Esophagus muscularis mucosa (tissue), 4 donors: ENCODE measurements around the gene CD47. TPM values are rescaled to one million over a fixed set of nuclear protein-coding genes. Genes with fewer than 3 reads are reported as not detected.

Experiments
- DNase-seq: peaks from one replicate; pipeline ENCODE4 v3.0.0-alpha.2; 2017; ENCODE audit errors: extremely low spot score
- H3K27ac ChIP-seq, 4 donors: fragments of 200-600 bp; sonication (generic); replicated peaks in 1 of 4; 1 replicate in 3 of 4; 2 replicates in 1 of 4; pipeline ENCODE4 v1.5.1; 2016 to 2019; ENCODE audit warnings: mild to moderate bottlenecking in 1 of 4
- H3K27me3 ChIP-seq, 4 donors: fragments of 200-600 bp; sonication (generic); one replicate each; pipeline versions ENCODE4 v1.5.1 to v1.6.0; 2016 to 2019
- H3K36me3 ChIP-seq, 4 donors: fragments of 200-600 bp; sonication (generic); one replicate each; pipeline ENCODE4 v1.5.1; 2016 to 2019
- H3K4me1 ChIP-seq, 4 donors: fragments of 200-600 bp; sonication (generic); one replicate each; pipeline ENCODE4 v1.5.1; 2016 to 2019
- H3K4me3 ChIP-seq, 4 donors: fragments of 200-600 bp; sonication (generic); 1 replicate in 2 of 4; 2 replicates in 2 of 4; pipeline ENCODE4 v1.5.1; 2016 to 2019; ENCODE audit warnings: mild to moderate bottlenecking in 4 of 4, moderate library complexity in 1 of 4
- H3K9me3 ChIP-seq, 4 donors: fragments of 200-600 bp; sonication (generic); 1 replicate in 3 of 4; 2 replicates in 1 of 4; pipeline ENCODE4 v1.5.1; 2016 to 2019
- CTCF ChIP-seq, 3 experiments: fragments of 200-600 bp in 2 of 3; fragments of 450-650 bp in 1 of 3; sonication (generic) in 2 of 3; IDR thresholded peaks; one replicate each; pipeline ENCODE4 v1.5.1; 2017 to 2019; ENCODE audit warnings: antibody characterized with exemption in 3 of 3, mild to moderate bottlenecking in 2 of 3, moderate library complexity in 1 of 3
- EP300 ChIP-seq: sonication (generic); formaldehyde crosslinking; IDR thresholded peaks from one replicate; pipeline ENCODE4 v1.6.1; 2017; ENCODE audit warnings: antibody characterized with exemption
- POLR2A ChIP-seq: fragments of 450-650 bp; IDR thresholded peaks from one replicate; pipeline ENCODE4 v1.6.1; 2017; ENCODE audit warnings: antibody characterized with exemption, moderate library complexity, mild to moderate bottlenecking, low read depth
- POLR2AphosphoS5 ChIP-seq, 2 donors: sonication (generic); formaldehyde crosslinking; IDR thresholded peaks; one replicate each; pipeline ENCODE4 v1.6.1; 2017; ENCODE audit warnings: antibody characterized with exemption in 2 of 2
- WGBS: methylation state at CpG from one replicate; pipeline ENCODE4 v1.1.5; 2018; 5-methylcytosine and 5-hydroxymethylcytosine counted together
- intact Hi-C: fragments of 100-400 bp; cut with DNase I; formaldehyde crosslinking; loops from one replicate; pipeline ENCODE4 v1.15.1; 2023
- total RNA-seq, 4 donors: library from RNA; depleted of rRNA; stranded (reverse); fragments of >200 nt; gene quantifications; one replicate each; pipeline versions ENCODE4 v1.1.0 to v1.2.1, GENCODE V29; 2016

CD47 gene
- total RNA-seq, 4 donors from 2014 or later, result 31.6 to 57.7 (median 49.7) TPM

DNA sequence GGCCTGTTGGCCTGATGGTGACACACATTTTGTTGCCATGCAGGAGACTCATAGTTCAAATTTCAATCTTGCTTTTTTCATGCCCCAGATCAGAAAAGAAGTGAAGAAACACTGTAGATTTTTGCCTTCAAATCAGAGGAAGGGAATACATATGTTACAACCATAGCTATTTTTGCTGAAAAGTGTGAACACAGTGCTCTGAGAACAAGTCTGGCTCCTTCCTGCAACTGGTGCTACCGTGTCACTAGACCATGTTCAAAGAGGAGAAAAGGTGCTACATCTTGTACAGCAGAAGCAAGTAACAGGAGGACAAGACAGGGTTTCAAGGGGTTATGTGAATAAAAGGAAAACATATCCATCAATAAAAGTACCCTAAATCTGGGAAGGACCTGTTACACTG is 44.6 kb downstream of the CD47 start:
- intact Hi-C loops, result no loop called here
- H3K27me3 ChIP-seq, result no peaks in the 10 kb centered on the region
- H3K4me1 ChIP-seq, result peaks cover 3 to 8% (median 6%) of the 10 kb centered on the region in 4 donors
- DNase-seq, result no peak
- no peak overlapping the region for H3K27ac ChIP-seq
- TF ChIP-seq EP300 (no peak), CTCF (IDR thresholded peaks at IDR 0.05) (no peak), POLR2AphosphoS5 (IDR thresholded peaks at IDR 0.05) (no peak), POLR2A (no peak)
- no peak overlapping the region for H3K4me3 ChIP-seq
- WGBS, result 100% methylated on average over 1 of the region's 1 CpG
- peaks cover 0 to 45% (median 21%) of the 10 kb centered on the region in 4 donors for H3K36me3 ChIP-seq
- H3K9me3 ChIP-seq, result no peaks in the 10 kb centered on the region

GRCh38 chr3:108044699-108045098 is 46.1 kb downstream of the CD47 start:
- Histone ChIP-seq H3K27me3 (no peaks in the 10 kb centered on the region), H3K27ac (no peak overlapping the region), H3K4me1 (peaks cover 0 to 13% (median 11%) of the 10 kb centered on the region in 4 donors), H3K4me3 (no peak overlapping the region), H3K36me3 (peaks cover 0 to 41% (median 16%) of the 10 kb centered on the region in 4 donors), H3K9me3 (no peaks in the 10 kb centered on the region)
- TF ChIP-seq EP300 (no peak), POLR2A (no peak), CTCF (IDR thresholded peaks at IDR 0.05) (no peak), POLR2AphosphoS5 (IDR thresholded peaks at IDR 0.05) (no peak)
- DNase-seq, result no peak
- intact Hi-C loops, result no loop called here

DNA sequence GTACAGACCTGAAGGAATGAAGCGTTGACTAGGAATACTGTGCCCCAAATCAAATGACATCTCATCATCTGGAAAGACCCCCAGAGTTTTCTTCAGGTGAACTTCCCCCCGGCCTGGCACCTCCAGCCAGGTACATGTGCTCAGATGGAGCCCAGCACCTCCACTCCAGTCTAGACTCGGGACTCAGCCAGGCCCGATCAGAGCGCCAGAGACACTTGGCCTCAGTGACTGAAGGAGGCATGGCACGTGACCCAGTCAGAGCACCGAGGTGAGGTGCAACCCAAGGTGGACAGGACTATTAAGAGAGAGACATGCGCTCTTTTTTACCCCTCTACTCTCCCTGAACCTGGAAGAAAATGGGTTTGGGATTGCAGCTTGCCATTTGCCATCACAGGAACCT is 48.5 kb downstream of the CD47 start:
- DNase-seq, result no peak
- no peaks in the 10 kb centered on the region for H3K9me3 ChIP-seq
- intact Hi-C loops, result no loop called here
- peaks cover 0 to 13% (median 11%) of the 10 kb centered on the region in 4 donors for H3K4me1 ChIP-seq
- WGBS, result 85% methylated on average over 8 of the region's 8 CpGs
- H3K36me3 ChIP-seq, result peaks cover 0 to 38% (median 17%) of the 10 kb centered on the region in 4 donors
- no peaks in the 10 kb centered on the region for H3K27me3 ChIP-seq
- no peak for TF ChIP-seq CTCF (IDR thresholded peaks at IDR 0.05)
- no peak overlapping the region for H3K4me3 ChIP-seq
- no peak overlapping the region for H3K27ac ChIP-seq

GRCh38 chr3:108041253-108041652 is 49.6 kb downstream of the CD47 start:
- H3K9me3 ChIP-seq, result no peaks in the 10 kb centered on the region
- H3K4me1 ChIP-seq, result peaks cover 0 to 13% (median 11%) of the 10 kb centered on the region in 4 donors
- intact Hi-C loops, result no loop called here
- peaks cover 0 to 28% (median 13%) of the 10 kb centered on the region in 4 donors for H3K36me3 ChIP-seq
- H3K27me3 ChIP-seq, result no peaks in the 10 kb centered on the region
- no peak for TF ChIP-seq EP300
- no peak for TF ChIP-seq CTCF (IDR thresholded peaks at IDR 0.05)
- no peak overlapping the region for H3K4me3 ChIP-seq
- H3K27ac ChIP-seq, result no peak overlapping the region
- 67% methylated on average over 1 of the region's 1 CpG for WGBS
- no peak for DNase-seq

GRCh38 chr3:108037770-108038169 is 53.1 kb downstream of the CD47 start:
- Histone ChIP-seq H3K4me1 (peaks cover 0 to 13% (median 11%) of the 10 kb centered on the region in 4 donors), H3K36me3 (peaks cover 0 to 18% (median 9%) of the 10 kb centered on the region in 4 donors), H3K27ac (no peak overlapping the region), H3K9me3 (no peaks in the 10 kb centered on the region), H3K27me3 (no peaks in the 10 kb centered on the region), H3K4me3 (no peak overlapping the region)
- no peak for DNase-seq
- intact Hi-C loops, result no loop called here
- TF ChIP-seq POLR2AphosphoS5 (IDR thresholded peaks at IDR 0.05) (no peak), EP300 (no peak), CTCF (IDR thresholded peaks at IDR 0.05) (no peak), POLR2A (no peak)
- 87% methylated on average over 3 of the region's 3 CpGs for WGBS
